ENCODE results near the gene ZBTB6. TPM values are rescaled to one million over a fixed set of nuclear protein-coding genes. Genes with fewer than 3 reads are reported as not detected.

ZBTB6 gene
- total RNA-seq, 1 donor from 2014 or later, result 7.4 TPM

- DNase-seq (ENCODE audit: low spot score), result no peak
- Mint-ChIP-seq H3K27me3 (ENCODE audit: unreplicated experiment) (peaks cover 2% of the 10 kb centered on the region), H3K9me3 (ENCODE audit: unreplicated experiment) (no peaks in the 10 kb centered on the region), H3K4me1 (ENCODE audit: unreplicated experiment) (no peaks in the 10 kb centered on the region), H3K4me3 (ENCODE audit: unreplicated experiment) (no peak overlapping the region), H3K27ac (ENCODE audit: unreplicated experiment) (no peak overlapping the region), H3K36me3 (ENCODE audit: low read depth, unreplicated experiment) (peaks cover 33% of the 10 kb centered on the region)
- TF ChIP-seq CTCF (IDR thresholded peaks at IDR 0.05; ENCODE audit: unreplicated experiment), result no peak
Observed at GRCh38 chr9:122863407-122863806, 49.7 kb downstream of the ZBTB6 start.

GRCh38 chr9:122860319-122861142 is 52.6 kb downstream of the ZBTB6 start:
- no peak for TF ChIP-seq CTCF (IDR thresholded peaks at IDR 0.05; ENCODE audit: unreplicated experiment)
- no peaks in the 10 kb centered on the region for H3K4me1 Mint-ChIP-seq (ENCODE audit: unreplicated experiment)
- no peaks in the 10 kb centered on the region for H3K9me3 Mint-ChIP-seq (ENCODE audit: unreplicated experiment)
- no peak for DNase-seq (ENCODE audit: low spot score)
- no peak overlapping the region for H3K27ac Mint-ChIP-seq (ENCODE audit: unreplicated experiment)
- H3K4me3 Mint-ChIP-seq (ENCODE audit: unreplicated experiment), result no peak overlapping the region
- peaks cover 2% of the 10 kb centered on the region for H3K27me3 Mint-ChIP-seq (ENCODE audit: unreplicated experiment)
- peaks cover 36% of the 10 kb centered on the region for H3K36me3 Mint-ChIP-seq (ENCODE audit: low read depth, unreplicated experiment)

Other genes starting within 250 kb of the ZBTB6 start
- gene OR1L3, start 238.2 kb downstream of the ZBTB6 start, total RNA-seq (ENCODE audit: unreplicated experiment), result not detected
- gene OR1L4, start 189.3 kb downstream of the ZBTB6 start, total RNA-seq (ENCODE audit: unreplicated experiment), result not detected
- not detected for gene OR1L6, start 171.0 kb downstream of the ZBTB6 start, total RNA-seq (ENCODE audit: unreplicated experiment)
- not detected for gene OR5C1, start 124.4 kb downstream of the ZBTB6 start, total RNA-seq (ENCODE audit: unreplicated experiment)
- gene OR1K1, start 113.2 kb downstream of the ZBTB6 start, total RNA-seq (ENCODE audit: unreplicated experiment), result not detected
- gene PDCL, start 84.7 kb downstream of the ZBTB6 start, total RNA-seq (ENCODE audit: unreplicated experiment), result 28.4 TPM
- gene RC3H2, start 8.0 kb downstream of the ZBTB6 start, total RNA-seq (ENCODE audit: unreplicated experiment), result 66.8 TPM
- 9.8 TPM for gene ZBTB26, start 18.2 kb upstream of the ZBTB6 start, total RNA-seq (ENCODE audit: unreplicated experiment)
- 58.2 TPM for gene RABGAP1, start 27.7 kb upstream of the ZBTB6 start, total RNA-seq (ENCODE audit: unreplicated experiment)
- 1.8 TPM for gene GPR21, start 120.3 kb upstream of the ZBTB6 start, total RNA-seq (ENCODE audit: unreplicated experiment)